Stimulated activated naive CD8-positive, alpha-beta T cell treated with anti-CD3 and anti-CD28 coated beads, Interleukin-15, Interleukin-2, amounts not matched to agents 100 U/mL and 50 U/mL, for 24 hours (primary cell): Measurements from ENCODE around the gene TNS4.

Experiments used
- ATAC-seq: fragments of 150-1000 bp; cut with Tn5 transposase; one replicate; pipeline ENCODE4 v1.10.0; 2021
- DNase-seq: peaks from one replicate; pipeline ENCODE4 v3.0.0; 2021

The TNS4 gene

DNA sequence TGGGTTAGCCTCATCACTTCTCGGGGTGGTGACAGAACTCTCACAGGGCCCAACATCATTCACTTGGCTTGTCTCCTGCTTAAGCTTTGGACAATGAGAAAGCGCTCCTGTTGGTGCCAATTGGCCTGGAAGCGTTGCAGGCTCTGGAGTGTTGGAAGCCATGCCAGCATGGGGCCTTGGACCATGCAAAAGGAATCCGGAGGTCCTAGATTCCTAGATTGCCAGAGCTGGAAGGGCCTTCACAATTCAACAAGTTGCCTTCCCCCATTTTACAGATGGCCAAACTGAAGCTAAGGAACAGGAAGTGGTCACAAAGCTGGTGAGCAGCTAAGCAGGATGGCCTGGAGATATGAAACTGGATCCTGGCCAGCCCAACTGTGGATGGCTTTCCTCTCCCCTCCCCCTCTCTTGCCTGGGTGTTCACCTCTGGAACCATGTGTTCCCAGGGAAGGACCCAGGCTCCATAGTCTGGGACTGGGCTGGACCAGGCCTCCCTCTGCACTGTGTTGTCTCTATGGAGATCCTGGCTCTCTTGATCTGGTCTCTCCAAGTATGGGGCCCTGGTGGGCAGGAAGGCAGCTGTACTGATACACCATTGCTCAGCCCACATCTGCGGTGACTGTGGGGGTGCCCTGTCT is 64.2 kb downstream of the TNS4 start:
- DNase-seq (no peak), ATAC-seq (no peak)

DNA sequence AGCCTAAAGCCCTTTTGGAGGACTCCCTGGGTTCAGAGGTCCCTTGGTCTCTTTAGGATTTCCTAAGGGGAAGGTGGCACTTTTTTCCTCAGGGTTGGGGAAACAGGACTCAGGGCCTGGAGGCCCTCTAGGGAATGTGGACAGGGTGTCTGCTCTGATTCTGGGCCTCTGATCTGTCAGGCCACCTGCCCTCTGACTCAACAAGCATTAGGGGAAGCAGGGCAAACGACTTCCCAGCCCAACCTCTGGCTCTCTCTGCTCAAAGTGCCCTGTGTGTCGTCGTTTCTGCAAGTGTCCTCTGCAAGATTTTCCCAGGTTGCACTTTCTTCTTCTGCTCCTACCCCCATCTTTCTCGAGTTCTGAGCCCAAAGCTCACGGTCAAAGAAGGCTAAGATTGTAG is 64.8 kb downstream of the TNS4 start:
- DNase-seq (no peak), ATAC-seq (no peak)

DNA sequence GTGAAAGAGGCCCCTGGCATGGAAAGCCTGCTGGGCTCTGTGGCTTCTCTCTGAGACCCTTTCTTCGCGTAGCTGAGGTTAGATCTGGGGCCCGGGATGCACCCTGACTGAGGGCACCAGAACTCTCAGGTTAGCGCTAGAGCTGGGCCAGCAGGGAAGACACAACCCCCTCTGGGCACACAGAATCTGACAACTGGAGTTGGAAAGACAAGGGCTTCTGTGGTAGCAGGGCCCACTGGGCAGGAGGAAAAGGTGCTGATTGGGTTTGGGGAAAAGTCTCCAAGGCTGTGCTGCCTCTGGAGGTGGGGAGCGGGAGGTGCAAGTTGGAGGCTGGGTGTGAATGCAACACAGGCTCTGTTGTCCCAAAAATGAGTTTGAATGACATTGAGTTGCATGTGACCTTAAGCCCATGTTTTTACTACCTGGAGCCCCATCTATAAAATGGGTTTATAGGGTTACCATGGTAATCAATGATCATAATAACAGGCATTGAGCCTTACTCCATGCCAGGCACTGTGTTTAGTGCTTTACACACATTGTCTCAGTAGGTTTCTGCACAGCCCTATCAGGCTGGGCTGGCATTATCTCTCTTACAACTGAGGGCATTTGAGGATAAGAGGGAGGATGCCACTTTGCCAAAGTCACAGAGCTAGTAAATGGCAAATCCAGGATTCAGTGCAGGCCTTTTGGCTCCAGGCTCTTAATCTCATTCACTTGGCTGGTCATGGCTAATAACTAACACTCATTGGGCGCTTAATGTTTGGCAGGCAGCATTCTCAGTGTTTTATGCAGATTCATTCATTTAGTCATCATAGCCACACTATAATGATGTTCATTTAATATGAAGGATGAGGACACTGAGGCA is 67.6 kb downstream of the TNS4 start:
- DNase-seq = peak; percentile 35
- peak; percentile 53 for ATAC-seq

DNA sequence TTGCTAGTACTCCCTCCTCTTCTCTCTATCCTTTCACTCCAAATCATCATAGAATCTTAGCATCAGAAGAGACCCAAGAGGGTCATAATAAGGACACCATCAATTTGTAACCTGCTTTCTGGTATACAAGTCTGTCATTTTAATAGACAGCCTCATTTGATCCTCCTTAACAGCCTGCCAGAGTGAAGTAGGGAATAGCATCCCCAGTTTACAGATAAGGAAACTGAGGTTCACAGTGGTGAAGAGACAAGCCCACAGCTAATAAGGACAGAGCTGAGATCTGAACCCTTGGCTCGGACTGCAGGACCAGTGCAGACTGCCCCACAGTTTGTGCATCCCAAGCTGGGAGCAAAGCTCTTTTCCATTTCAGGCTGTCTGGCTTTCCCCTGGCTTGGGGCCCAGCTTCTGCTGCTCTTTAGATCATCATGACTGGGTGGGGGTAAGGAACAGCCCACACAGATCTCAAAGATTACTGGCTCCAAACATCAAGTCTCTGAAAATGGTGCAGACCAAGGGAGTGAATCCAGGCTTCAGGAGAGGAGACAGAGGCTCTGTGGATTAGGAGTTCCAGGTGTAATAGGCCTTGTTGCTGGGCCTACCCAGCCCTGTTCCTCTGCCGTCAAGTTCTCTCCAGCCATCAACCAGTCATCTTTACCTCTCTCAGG is 68.4 kb downstream of the TNS4 start:
- ATAC-seq (no peak), DNase-seq (no peak)

DNA sequence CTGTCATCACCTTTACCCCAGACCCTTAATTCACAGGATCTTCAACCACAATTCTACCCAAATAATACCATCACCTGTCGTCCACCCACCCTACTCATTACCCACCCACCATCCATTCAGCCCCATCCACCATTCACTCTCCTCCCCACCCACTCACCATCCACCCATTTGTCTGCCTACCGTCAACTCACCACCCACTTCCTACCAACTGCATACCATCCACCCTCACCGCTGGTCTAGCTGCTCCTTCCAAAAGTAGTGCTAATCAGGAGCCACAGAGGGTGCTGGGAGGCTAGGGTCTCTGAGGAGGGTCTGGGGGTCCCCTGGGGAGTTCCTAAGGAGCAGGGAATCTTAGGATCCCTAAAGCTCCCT is 70.2 kb downstream of the TNS4 start:
- DNase-seq = no peak

DNA sequence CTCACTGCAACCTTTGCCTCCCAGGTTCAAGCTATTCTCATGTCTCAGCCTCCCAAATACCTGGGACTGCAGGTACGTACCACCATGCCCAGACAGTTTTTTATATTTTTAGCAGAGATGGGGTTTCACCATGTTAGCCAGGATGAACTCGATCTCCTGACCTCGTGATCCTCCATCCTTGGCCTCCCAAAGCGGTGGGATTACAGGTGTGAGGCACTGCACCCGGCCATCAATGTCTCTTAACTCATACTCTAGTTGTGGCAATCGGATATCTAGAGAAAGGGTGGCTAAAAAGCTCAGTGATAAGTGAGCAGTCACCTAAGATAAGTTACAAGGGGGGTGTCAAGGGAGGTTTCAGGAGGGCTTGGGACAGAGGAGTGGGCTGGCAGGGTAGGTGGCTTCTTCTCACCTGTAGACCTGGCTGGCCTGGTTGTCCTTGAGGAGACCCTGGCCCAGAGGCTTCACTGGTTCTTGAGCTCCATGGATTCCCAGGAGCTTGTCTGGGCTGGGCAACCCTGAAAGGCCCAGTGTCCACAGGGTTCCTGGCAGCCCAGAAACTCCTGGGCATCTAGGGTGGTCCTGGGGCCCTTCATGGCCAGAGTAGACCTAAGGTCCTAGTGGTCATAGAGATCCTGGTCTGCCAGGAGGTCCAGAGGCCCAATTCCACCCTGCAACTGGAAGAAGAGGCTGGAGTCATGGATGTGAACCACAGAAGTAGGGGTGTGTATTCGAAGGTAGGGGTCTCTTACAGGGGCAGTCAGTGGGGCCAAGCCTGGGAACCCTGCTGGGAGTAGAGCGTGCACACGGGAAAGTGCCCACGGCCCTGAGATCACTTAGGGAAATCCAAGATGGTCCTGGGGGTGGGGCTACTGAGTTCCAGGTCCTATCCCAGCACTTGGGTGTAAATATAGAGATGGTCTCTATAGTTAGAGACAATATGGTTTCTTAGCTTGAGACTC is 70.9 kb downstream of the TNS4 start:
- ATAC-seq = no peak

More for the DNA sequence above, 70.2 kb downstream of the TNS4 start:
- ATAC-seq = no peak

DNA sequence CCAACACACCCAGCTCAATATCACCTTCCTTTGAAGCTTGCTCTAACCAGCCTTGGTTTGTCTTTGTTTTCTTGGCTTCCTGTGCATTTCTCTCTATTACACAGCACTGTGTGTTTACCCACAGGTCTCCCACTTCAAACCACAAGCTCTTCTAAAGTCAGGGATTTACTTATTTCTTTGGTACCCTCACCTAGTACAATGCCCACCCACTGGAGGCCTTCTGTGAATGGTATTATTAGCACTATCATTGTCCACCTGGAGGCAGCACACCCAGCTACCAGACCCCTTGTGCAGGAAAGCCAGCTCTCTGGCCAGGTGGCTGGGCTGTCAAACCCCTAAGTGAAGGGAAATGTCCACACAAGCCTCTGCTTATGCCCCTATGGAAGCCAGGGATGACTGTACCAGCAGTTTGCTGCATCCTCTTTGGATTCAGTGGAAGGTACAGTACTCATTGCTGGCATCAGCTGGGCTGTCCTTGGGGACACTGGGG is 74.4 kb downstream of the TNS4 start:
- no peak for DNase-seq
- ATAC-seq = peak; percentile 72

More for the DNA sequence above, 70.9 kb downstream of the TNS4 start:
- DNase-seq = no peak
